Fibroblast of villous mesenchyme (primary cell): ENCODE data around the gene DVL2. TPM values are rescaled to one million over a fixed set of nuclear protein-coding genes. Genes with fewer than 3 reads are reported as not detected.

Experiments used
- DNase-seq: peaks from one replicate; pipeline ENCODE4 v3.0.0-alpha.2; 2010; ENCODE audit warnings: low read depth
- H3K4me3 ChIP-seq: 2 replicates; pipeline ENCODE4 v1.5.1; 2011; ENCODE audit warnings: low read depth, mild to moderate bottlenecking, low read length
- total RNA-seq: library from RNA; depleted of rRNA; stranded (reverse); fragments of >200 nt; gene quantifications from 2 replicates; pipeline ENCODE4 v1.2.3, GENCODE V29; 2012
- TF ChIP-seq, protein P1 (sequence below): IDR thresholded peaks from 2 replicates; pipeline ENCODE4 v1.5.1; 2012; ENCODE audit warnings: low read depth, mild to moderate bottlenecking, low read length; ENCODE audit not compliant: insufficient read depth

The DVL2 gene
- total RNA-seq, 1 donor, result 105 TPM

DNA sequence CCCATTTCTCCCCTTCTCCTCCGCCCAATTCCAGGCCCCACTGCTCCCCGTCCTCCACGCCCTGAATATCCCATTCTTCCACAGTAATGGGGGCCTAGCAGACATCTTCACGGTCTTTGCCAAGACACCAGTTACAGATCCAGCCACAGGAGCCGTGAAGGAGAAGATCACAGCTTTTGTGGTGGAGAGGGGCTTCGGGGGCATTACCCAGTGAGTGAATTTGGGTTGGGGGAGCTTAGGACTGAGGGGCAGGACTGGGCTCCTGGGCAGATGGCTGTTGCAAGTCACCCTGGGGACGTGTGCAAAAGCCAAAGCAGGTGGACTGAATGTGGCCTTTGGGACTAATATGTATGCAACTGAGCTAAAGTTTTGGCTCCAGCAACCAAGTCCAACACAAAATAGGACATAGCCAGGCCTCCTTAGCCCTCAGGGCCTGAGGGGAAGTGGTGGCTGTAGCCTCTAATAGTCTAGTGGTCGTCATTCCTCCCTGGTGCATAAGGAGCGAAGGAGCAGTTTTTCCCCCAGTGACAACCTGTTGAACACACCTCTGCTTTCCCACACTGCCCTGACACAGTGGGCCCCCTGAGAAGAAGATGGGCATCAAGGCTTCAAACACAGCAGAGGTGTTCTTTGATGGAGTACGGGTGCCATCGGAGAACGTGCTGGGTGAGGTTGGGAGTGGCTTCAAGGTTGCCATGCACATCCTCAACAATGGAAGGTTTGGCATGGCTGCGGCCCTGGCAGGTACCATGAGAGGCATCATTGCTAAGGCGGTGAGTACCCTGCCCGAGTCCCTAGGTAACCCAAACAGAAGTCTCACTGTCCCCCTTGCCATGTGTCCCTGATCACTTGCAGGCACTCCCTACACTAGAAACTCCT, 12.0 kb downstream of the DVL2 start:
- no peak overlapping the region for H3K4me3 ChIP-seq
- no peak for DNase-seq
- TF ChIP-seq, protein P1, sequence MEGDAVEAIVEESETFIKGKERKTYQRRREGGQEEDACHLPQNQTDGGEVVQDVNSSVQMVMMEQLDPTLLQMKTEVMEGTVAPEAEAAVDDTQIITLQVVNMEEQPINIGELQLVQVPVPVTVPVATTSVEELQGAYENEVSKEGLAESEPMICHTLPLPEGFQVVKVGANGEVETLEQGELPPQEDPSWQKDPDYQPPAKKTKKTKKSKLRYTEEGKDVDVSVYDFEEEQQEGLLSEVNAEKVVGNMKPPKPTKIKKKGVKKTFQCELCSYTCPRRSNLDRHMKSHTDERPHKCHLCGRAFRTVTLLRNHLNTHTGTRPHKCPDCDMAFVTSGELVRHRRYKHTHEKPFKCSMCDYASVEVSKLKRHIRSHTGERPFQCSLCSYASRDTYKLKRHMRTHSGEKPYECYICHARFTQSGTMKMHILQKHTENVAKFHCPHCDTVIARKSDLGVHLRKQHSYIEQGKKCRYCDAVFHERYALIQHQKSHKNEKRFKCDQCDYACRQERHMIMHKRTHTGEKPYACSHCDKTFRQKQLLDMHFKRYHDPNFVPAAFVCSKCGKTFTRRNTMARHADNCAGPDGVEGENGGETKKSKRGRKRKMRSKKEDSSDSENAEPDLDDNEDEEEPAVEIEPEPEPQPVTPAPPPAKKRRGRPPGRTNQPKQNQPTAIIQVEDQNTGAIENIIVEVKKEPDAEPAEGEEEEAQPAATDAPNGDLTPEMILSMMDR, result no peak

DNA sequence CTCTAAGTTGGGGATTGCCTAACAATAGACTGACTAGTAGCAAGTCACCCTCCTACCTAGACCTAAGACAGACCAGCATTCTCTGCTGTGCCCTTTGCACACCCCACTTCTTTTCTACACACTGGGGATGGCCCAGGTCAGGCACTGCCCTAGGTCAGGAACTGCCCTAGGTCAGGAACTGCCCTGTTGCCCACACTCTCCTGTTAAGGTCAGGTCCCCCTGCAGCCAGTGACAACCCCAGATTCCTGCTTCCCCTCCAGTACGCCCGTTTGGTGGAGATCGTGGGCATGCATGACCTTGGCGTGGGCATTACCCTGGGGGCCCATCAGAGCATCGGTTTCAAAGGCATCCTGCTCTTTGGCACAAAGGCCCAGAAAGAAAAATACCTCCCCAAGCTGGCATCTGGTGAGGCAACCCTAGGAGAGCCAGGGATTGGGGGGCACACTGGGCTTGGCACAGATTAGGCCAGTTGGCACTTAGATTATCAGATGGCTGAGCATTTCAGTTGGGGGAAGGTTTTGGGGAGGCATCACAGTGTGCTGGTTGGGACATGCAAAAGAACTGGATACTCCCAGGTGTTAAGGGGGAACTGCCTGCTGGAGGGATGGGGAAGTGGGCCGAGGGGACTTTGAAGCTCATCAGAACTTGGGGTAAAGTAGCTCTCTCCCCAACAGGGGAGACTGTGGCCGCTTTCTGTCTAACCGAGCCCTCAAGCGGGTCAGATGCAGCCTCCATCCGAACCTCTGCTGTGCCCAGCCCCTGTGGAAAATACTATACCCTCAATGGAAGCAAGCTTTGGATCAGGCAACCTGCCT, 12.8 kb downstream of the DVL2 start:
- H3K4me3 ChIP-seq, result no peak overlapping the region
- TF ChIP-seq, protein P1, result no peak
- DNase-seq, result no peak

DNA sequence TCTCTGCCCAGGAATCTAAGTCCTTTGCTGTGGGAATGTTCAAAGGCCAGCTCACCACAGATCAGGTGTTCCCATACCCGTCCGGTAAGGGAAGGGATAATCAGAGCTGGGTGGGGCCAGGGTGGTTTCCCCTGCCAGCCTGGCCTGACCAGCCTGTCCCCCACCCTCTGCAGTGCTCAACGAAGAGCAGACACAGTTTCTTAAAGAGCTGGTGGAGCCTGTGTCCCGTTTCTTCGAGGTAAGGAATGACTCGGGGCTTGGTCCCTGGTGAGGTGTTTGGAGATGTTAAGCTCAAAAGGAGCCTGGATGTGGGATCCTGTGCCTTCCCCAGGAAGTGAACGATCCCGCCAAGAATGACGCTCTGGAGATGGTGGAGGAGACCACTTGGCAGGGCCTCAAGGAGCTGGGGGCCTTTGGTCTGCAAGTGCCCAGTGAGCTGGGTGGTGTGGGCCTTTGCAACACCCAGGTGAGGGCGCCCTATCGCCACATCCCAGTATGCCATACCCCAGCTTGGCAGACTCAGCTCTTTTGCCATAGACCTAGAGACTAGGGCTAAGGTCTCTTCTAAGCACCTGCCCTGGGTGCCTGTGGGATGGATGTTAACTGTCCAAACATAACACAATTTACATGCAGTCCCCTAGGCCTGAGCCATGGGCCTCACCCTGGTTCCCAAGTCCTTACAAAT, 13.6 kb downstream of the DVL2 start:
- H3K4me3 ChIP-seq, result peak overlapping the region; percentile 83
- DNase-seq, result peak; percentile 69
- TF ChIP-seq, protein P1, result peak; percentile 52

DNA sequence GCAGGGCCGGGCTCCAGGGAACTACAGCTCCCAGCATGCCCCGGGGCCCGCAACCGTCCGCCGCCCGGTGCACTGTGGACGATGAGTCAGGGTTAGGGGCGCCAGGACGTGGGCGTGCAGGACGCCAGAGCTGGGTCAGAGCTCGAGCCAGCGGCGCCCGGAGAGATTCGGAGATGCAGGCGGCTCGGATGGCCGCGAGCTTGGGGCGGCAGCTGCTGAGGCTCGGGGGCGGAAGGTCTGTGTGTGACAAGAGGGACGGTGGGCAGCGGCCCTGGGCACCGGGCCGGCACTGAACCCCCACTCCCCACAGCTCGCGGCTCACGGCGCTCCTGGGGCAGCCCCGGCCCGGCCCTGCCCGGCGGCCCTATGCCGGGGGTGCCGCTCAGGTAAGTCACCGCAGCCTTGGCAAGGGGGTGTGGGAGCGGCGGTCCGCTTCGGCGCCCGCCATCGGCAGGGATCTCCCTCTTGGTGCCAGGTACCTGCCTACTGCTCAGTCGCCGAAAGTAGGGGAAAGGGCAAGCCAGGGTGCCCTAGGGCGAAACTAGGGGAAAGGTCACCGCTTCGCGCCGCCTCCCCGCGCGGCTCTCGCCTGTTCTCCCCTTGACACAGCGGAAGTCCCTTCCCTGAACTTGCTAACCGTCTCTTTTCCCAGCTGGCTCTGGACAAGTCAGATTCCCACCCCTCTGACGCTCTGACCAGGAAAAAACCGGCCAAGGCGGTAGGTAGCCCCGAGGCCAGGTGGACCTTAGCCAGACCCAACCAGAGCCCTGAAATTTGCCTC, 14.3 kb downstream of the DVL2 start, which contains the start of the genes ACADVL and DLG4:
Gene ACADVL, plus strand, starts transcription at position 127 of the 781 bp plus-strand sequence. Its CDS starts 47 bp downstream, at position 174.
Gene DLG4, minus strand, starts transcription at position 25 of the 781 bp plus-strand sequence.
- peak within 1 kb of the TSS; percentile 83 for H3K4me3 ChIP-seq
- TF ChIP-seq, protein P1, result no peak
- DNase-seq, result peak; percentile 85

DNA sequence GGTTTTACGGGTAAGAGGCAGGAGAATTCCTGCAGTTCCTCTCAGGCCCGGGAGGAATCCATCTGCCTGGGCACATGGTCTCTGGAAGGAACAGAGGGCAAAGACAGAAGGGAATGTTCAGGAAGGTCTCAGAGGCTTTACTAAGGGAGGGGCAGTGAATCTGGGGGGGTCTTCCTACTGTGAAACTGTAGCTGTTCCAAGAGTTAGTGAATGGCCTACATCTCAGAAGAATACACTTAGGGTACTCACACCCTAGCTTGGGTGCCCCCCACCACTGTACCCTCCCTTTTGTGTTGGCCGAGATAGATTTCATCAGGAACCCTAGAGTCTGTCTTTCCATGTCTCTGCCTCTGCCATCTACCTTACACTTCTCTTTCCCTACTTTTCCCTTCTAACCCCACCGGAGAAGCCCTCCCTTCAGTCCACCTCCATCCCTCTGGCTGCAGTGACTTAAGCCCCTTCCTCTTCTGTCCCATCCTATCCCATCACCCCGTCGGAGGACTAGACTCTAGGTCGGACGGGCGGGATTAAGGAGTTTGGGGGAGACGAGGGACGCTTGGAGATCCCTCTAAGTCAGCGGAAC, 15.0 kb downstream of the DVL2 start:
- peak overlapping the region; percentile 83 for H3K4me3 ChIP-seq
- no peak for DNase-seq
- TF ChIP-seq, protein P1, result no peak
